HEK293 (cell line): ENCODE results near the gene UCN2.
A peak's percentile ranks its signal among the peaks of the same experiment; 100 is the strongest.

Source experiments
- FEZF1 ChIP-seq: fragments of 450-650 bp; formaldehyde crosslinking; IDR thresholded peaks from 2 replicates; pipeline ENCODE4 v1.5.1; 2016; ENCODE audit warnings: missing biosample characterization, missing genetic modification characterization
- GLI4 ChIP-seq: fragments of 450-650 bp; formaldehyde crosslinking; IDR thresholded peaks from 2 replicates; pipeline ENCODE4 v1.5.1; 2016; ENCODE audit warnings: missing biosample characterization, missing genetic modification characterization
- HOXA7 ChIP-seq: sonication (generic); formaldehyde crosslinking; IDR thresholded peaks from 2 replicates; pipeline ENCODE4 v1.8.1; 2022; ENCODE audit warnings: missing genetic modification reagents, borderline replicate concordance
- KLF10 ChIP-seq: fragments of 450-650 bp; IDR thresholded peaks from 2 replicates; pipeline ENCODE4 v1.5.1; 2018; ENCODE audit warnings: missing biosample characterization, mild to moderate bottlenecking, missing genetic modification characterization
- MYNN ChIP-seq: fragments of 450-650 bp; formaldehyde crosslinking; IDR thresholded peaks from 2 replicates; pipeline ENCODE4 v1.5.1; 2016; ENCODE audit warnings: missing biosample characterization, missing genetic modification characterization, borderline replicate concordance
- REPIN1 ChIP-seq: fragments of 450-650 bp; formaldehyde crosslinking; IDR thresholded peaks from 2 replicates; pipeline ENCODE4 v1.5.1; 2017; ENCODE audit warnings: missing biosample characterization, missing genetic modification characterization, low read depth
- ZEB2 ChIP-seq: fragments of 450-650 bp; formaldehyde crosslinking; IDR thresholded peaks from 2 replicates; pipeline ENCODE4 v1.5.1; 2016; ENCODE audit warnings: missing biosample characterization, missing genetic modification characterization
- ZFP3 ChIP-seq: fragments of 450-650 bp; formaldehyde crosslinking; IDR thresholded peaks from 2 replicates; pipeline ENCODE4 v1.5.1; 2016; ENCODE audit warnings: low read depth, missing biosample characterization, missing genetic modification characterization
- ZNF112 ChIP-seq: fragments of 450-650 bp; formaldehyde crosslinking; IDR thresholded peaks from 2 replicates; pipeline ENCODE4 v1.5.0; 2017; ENCODE audit warnings: missing biosample characterization, missing genetic modification characterization
- ZNF155 ChIP-seq: fragments of 450-650 bp; formaldehyde crosslinking; IDR thresholded peaks from 2 replicates; pipeline ENCODE4 v1.5.1; 2016; ENCODE audit warnings: missing biosample characterization, missing genetic modification characterization
- ZNF157 ChIP-seq: fragments of 450-650 bp; formaldehyde crosslinking; IDR thresholded peaks from 2 replicates; pipeline ENCODE4 v1.5.1; 2016; ENCODE audit warnings: missing biosample characterization, missing genetic modification characterization
- ZNF16 ChIP-seq: fragments of 450-650 bp; formaldehyde crosslinking; IDR thresholded peaks from 2 replicates; pipeline ENCODE4 v1.5.1; 2016; ENCODE audit warnings: low read depth, missing biosample characterization, missing genetic modification characterization
- ZNF202 ChIP-seq: fragments of 450-650 bp; formaldehyde crosslinking; IDR thresholded peaks from 2 replicates; pipeline ENCODE4 v1.5.1; 2016; ENCODE audit warnings: missing biosample characterization, missing genetic modification characterization, borderline replicate concordance
- ZNF37A ChIP-seq: fragments of 450-650 bp; IDR thresholded peaks from 2 replicates; pipeline ENCODE4 v1.5.1; 2018; ENCODE audit warnings: missing biosample characterization, missing genetic modification characterization
- ZNF391 ChIP-seq: fragments of 450-650 bp; formaldehyde crosslinking; IDR thresholded peaks from 2 replicates; pipeline ENCODE4 v1.5.1; 2016; ENCODE audit warnings: low read depth, missing biosample characterization, missing genetic modification characterization, borderline replicate concordance
- ZNF473 ChIP-seq: fragments of 450-650 bp; formaldehyde crosslinking; IDR thresholded peaks from 2 replicates; pipeline ENCODE4 v1.5.1; 2017; ENCODE audit warnings: missing biosample characterization, missing genetic modification characterization
- ZNF530 ChIP-seq: fragments of 450-650 bp; formaldehyde crosslinking; IDR thresholded peaks from 2 replicates; pipeline ENCODE4 v1.5.1; 2016; ENCODE audit warnings: low read depth, missing biosample characterization, missing genetic modification characterization
- ZNF555 ChIP-seq: fragments of 450-650 bp; formaldehyde crosslinking; conservative IDR thresholded peaks from 2 replicates; pipeline ENCODE4 v1.5.1; 2017; ENCODE audit warnings: missing biosample characterization, mild to moderate bottlenecking, missing genetic modification characterization, inconsistent platforms
- ZNF654 ChIP-seq: fragments of 450-650 bp; formaldehyde crosslinking; IDR thresholded peaks from 2 replicates; pipeline ENCODE4 v1.5.1; 2016; ENCODE audit warnings: low read depth, missing biosample characterization, missing genetic modification characterization
- ZNF701 ChIP-seq: fragments of 450-650 bp; formaldehyde crosslinking; IDR thresholded peaks from 2 replicates; pipeline ENCODE4 v1.5.1; 2016; ENCODE audit warnings: missing biosample characterization, missing genetic modification characterization
- ZNF707 ChIP-seq: fragments of 450-650 bp; formaldehyde crosslinking; IDR thresholded peaks from 2 replicates; pipeline ENCODE4 v1.5.1; 2016; ENCODE audit warnings: missing biosample characterization, missing genetic modification characterization
- ZNF791 ChIP-seq: fragments of 450-650 bp; formaldehyde crosslinking; IDR thresholded peaks from 2 replicates; pipeline ENCODE4 v1.5.1; 2016; ENCODE audit warnings: missing biosample characterization, missing genetic modification characterization
- ZSCAN16 ChIP-seq: fragments of 450-650 bp; formaldehyde crosslinking; IDR thresholded peaks from 2 replicates; pipeline ENCODE4 v1.5.1; 2016; ENCODE audit warnings: missing biosample characterization, missing genetic modification characterization
- ZSCAN23 ChIP-seq: fragments of 450-650 bp; formaldehyde crosslinking; IDR thresholded peaks from 2 replicates; pipeline ENCODE4 v1.5.1; 2016; ENCODE audit warnings: missing biosample characterization, missing genetic modification characterization
- TF ChIP-seq, protein P1 (sequence below): fragments of 450-650 bp; formaldehyde crosslinking; IDR thresholded peaks from 2 replicates; pipeline ENCODE4 v1.5.1; 2016; ENCODE audit warnings: missing biosample characterization, missing genetic modification characterization
- TF ChIP-seq, protein P2 (sequence below): fragments of 450-650 bp; formaldehyde crosslinking; IDR thresholded peaks from 2 replicates; pipeline ENCODE4 v1.5.1; 2016; ENCODE audit warnings: missing biosample characterization, missing genetic modification characterization
- TF ChIP-seq, protein P3 (sequence below): fragments of 450-650 bp; formaldehyde crosslinking; conservative IDR thresholded peaks from 2 replicates; pipeline ENCODE4 v1.5.1; 2016; ENCODE audit warnings: low read depth, missing biosample characterization, missing genetic modification characterization
- TF ChIP-seq, protein P4 (sequence below): fragments of 450-650 bp; formaldehyde crosslinking; IDR thresholded peaks from 2 replicates; pipeline ENCODE4 v1.5.1; 2017; ENCODE audit warnings: missing biosample characterization, missing genetic modification characterization

UCN2 gene

DNA sequence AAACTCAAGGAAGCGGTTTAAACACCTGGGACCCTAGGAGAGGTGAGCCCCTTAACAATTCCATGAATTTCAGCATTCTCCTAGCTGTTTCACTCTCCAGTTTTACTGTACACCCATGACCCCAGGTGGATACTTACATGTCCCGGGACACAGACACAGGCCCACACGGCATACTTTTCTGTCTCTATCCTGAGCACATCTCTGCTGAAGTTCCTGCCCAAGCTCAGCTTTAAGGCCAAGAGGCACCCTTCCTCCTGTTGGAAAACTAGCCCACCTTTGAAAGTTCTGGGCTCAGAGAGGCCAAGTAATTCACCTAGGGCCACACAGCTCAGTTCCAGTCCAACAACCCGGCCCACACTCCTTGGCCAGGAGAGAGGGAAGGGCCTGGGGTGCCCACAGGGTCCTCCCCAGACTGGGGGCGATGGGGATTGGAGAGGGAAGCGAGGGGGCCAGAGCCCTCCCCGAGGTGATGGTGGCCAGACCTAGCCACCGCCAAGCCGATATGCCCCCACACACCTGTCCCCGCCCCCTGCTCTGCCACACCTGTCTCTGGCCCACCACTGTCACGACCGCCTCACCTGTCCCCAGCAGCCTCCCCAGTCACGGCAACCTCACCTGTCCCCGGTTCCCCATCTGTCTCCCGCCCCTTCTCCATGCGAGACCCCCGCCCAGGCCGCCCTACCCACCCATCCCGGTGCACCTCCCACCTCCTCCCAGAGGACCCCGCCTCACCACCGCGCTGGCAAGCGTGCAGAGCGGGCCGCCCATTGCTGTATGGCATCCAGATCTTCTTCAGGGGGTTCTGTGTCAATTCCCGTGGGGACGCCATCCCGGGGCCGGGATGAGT lies 7.4 kb downstream of the UCN2 start (continued):
- TF ChIP-seq ZEB2 = 0 out of 2 replicates have a peak, but pooled peaks have one; percentile 17
- TF ChIP-seq ZNF791 (tag by site-specific recombination) = no peak
- no peak for TF ChIP-seq ZNF707 (tag by site-specific recombination)
- TF ChIP-seq REPIN1 (tag by site-specific recombination) = no peak
- TF ChIP-seq ZNF555 (tag by site-specific recombination) = no peak
- no peak for TF ChIP-seq ZNF530 (tag by site-specific recombination)
- no peak for TF ChIP-seq ZFP3 (tag by site-specific recombination)
- no peak for TF ChIP-seq ZNF202 (tag by site-specific recombination)
- TF ChIP-seq ZNF654 (tag by site-specific recombination) = no peak
- TF ChIP-seq HOXA7 (CRISPR knock-in tag) = no peak
- TF ChIP-seq, protein P1, sequence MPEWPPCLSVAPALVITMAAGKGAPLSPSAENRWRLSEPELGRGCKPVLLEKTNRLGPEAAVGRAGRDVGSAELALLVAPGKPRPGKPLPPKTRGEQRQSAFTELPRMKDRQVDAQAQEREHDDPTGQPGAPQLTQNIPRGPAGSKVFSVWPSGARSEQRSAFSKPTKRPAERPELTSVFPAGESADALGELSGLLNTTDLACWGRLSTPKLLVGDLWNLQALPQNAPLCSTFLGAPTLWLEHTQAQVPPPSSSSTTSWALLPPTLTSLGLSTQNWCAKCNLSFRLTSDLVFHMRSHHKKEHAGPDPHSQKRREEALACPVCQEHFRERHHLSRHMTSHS (tag by site-specific recombination) = no peak
- no peak for TF ChIP-seq MYNN
- no peak for TF ChIP-seq GLI4 (tag by site-specific recombination)
- TF ChIP-seq ZNF391 (tag by site-specific recombination) = 0 out of 2 replicates have a peak, but pooled peaks have one; percentile 41
- TF ChIP-seq, protein P2, sequence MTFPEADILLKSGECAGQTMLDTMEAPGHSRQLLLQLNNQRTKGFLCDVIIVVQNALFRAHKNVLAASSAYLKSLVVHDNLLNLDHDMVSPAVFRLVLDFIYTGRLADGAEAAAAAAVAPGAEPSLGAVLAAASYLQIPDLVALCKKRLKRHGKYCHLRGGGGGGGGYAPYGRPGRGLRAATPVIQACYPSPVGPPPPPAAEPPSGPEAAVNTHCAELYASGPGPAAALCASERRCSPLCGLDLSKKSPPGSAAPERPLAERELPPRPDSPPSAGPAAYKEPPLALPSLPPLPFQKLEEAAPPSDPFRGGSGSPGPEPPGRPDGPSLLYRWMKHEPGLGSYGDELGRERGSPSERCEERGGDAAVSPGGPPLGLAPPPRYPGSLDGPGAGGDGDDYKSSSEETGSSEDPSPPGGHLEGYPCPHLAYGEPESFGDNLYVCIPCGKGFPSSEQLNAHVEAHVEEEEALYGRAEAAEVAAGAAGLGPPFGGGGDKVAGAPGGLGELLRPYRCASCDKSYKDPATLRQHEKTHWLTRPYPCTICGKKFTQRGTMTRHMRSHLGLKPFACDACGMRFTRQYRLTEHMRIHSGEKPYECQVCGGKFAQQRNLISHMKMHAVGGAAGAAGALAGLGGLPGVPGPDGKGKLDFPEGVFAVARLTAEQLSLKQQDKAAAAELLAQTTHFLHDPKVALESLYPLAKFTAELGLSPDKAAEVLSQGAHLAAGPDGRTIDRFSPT = no peak
- no peak for TF ChIP-seq ZNF155
- no peak for TF ChIP-seq ZNF112 (tag by site-specific recombination)
- TF ChIP-seq, protein P3, sequence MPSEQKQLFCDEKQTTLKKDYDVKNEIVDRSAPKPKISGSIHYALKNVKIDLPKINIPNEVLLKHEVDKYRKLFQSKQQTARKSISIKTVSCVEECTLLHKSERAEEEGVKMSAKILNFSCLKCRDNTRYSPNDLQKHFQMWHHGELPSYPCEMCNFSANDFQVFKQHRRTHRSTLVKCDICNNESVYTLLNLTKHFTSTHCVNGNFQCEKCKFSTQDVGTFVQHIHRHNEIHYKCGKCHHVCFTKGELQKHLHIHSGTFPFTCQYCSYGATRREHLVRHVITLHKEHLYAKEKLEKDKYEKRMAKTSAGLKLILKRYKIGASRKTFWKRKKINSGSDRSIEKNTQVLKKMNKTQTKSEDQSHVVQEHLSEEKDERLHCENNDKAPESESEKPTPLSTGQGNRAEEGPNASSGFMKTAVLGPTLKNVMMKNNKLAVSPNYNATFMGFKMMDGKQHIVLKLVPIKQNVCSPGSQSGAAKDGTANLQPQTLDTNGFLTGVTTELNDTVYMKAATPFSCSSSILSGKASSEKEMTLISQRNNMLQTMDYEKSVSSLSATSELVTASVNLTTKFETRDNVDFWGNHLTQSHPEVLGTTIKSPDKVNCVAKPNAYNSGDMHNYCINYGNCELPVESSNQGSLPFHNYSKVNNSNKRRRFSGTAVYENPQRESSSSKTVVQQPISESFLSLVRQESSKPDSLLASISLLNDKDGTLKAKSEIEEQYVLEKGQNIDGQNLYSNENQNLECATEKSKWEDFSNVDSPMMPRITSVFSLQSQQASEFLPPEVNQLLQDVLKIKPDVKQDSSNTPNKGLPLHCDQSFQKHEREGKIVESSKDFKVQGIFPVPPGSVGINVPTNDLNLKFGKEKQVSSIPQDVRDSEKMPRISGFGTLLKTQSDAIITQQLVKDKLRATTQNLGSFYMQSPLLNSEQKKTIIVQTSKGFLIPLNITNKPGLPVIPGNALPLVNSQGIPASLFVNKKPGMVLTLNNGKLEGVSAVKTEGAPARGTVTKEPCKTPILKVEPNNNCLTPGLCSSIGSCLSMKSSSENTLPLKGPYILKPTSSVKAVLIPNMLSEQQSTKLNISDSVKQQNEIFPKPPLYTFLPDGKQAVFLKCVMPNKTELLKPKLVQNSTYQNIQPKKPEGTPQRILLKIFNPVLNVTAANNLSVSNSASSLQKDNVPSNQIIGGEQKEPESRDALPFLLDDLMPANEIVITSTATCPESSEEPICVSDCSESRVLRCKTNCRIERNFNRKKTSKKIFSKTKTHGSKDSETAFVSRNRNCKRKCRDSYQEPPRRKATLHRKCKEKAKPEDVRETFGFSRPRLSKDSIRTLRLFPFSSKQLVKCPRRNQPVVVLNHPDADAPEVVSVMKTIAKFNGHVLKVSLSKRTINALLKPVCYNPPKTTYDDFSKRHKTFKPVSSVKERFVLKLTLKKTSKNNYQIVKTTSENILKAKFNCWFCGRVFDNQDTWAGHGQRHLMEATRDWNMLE (tag by site-specific recombination) = no peak
- no peak for TF ChIP-seq ZNF16 (tag by site-specific recombination)
- TF ChIP-seq, protein P4, sequence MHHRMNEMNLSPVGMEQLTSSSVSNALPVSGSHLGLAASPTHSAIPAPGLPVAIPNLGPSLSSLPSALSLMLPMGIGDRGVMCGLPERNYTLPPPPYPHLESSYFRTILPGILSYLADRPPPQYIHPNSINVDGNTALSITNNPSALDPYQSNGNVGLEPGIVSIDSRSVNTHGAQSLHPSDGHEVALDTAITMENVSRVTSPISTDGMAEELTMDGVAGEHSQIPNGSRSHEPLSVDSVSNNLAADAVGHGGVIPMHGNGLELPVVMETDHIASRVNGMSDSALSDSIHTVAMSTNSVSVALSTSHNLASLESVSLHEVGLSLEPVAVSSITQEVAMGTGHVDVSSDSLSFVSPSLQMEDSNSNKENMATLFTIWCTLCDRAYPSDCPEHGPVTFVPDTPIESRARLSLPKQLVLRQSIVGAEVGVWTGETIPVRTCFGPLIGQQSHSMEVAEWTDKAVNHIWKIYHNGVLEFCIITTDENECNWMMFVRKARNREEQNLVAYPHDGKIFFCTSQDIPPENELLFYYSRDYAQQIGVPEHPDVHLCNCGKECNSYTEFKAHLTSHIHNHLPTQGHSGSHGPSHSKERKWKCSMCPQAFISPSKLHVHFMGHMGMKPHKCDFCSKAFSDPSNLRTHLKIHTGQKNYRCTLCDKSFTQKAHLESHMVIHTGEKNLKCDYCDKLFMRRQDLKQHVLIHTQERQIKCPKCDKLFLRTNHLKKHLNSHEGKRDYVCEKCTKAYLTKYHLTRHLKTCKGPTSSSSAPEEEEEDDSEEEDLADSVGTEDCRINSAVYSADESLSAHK = no peak
- no peak for TF ChIP-seq ZNF473 (tag by site-specific recombination)
- no peak for TF ChIP-seq ZNF37A (tag by site-specific recombination)
- no peak for TF ChIP-seq KLF10 (tag by site-specific recombination)
- TF ChIP-seq ZNF701 (tag by site-specific recombination) = no peak
- TF ChIP-seq ZSCAN23 (tag by site-specific recombination) = no peak
- no peak for TF ChIP-seq FEZF1 (tag by site-specific recombination)
- no peak for TF ChIP-seq ZNF157 (tag by site-specific recombination)
- no peak for TF ChIP-seq ZSCAN16 (tag by site-specific recombination)
